Activated CD8-positive, alpha-beta T cell treated with anti-CD3 and anti-CD28 coated beads for 36 hours (primary cell): Measurements from ENCODE around the gene ALKBH4. TPM values are rescaled to one million over a fixed set of nuclear protein-coding genes. Genes with fewer than 3 reads are reported as not detected.

Experiments
- ATAC-seq: fragments of 200-7000 bp; cut with Tn5 transposase; one replicate; pipeline ENCODE4 v1.10.0; 2021; ENCODE audit warnings: mild to moderate bottlenecking, moderate library complexity
- CTCF ChIA-PET: fragments of 350-600 bp; sonication (Branson Sonifier 250); formaldehyde crosslinking; loops from one replicate; lab custom pipeline; 2021; ENCODE audit warnings: antibody characterized with exemption; lab: Charles Lee
- POLR2A ChIA-PET: fragments of 350-600 bp; sonication (Branson Sonifier 250); formaldehyde crosslinking; loops from one replicate; lab custom pipeline; 2021; ENCODE audit warnings: antibody characterized with exemption; lab: Charles Lee
- DNase-seq: peaks from one replicate; pipeline ENCODE4 v3.0.0-alpha.2; 2020
- H3K27ac Mint-ChIP-seq: one replicate; pipeline ENCODE4 v1.8.0; 2021; ENCODE audit warnings: mild to moderate bottlenecking, mixed read lengths
- H3K27me3 Mint-ChIP-seq: one replicate; pipeline ENCODE4 v1.8.0; 2021; ENCODE audit warnings: mixed read lengths
- H3K36me3 Mint-ChIP-seq: one replicate; pipeline ENCODE4 v1.8.0; 2021; ENCODE audit warnings: low read depth, mixed read lengths
- H3K4me1 Mint-ChIP-seq: one replicate; pipeline ENCODE4 v1.8.0; 2021; ENCODE audit warnings: low read depth, mixed read lengths
- H3K4me3 Mint-ChIP-seq: one replicate; pipeline ENCODE4 v1.8.0; 2021; ENCODE audit warnings: mild to moderate bottlenecking, moderate library complexity, mixed read lengths
- H3K9me3 Mint-ChIP-seq: one replicate; pipeline ENCODE4 v1.8.0; 2021; ENCODE audit warnings: mixed read lengths
- CTCF ChIP-seq: fragments of 200-600 bp; IDR thresholded peaks from one replicate; pipeline ENCODE4 v1.8.0; 2022; ENCODE audit warnings: antibody characterized with exemption, mild to moderate bottlenecking
- intact Hi-C: fragments of 100-400 bp; cut with micrococcal nuclease; formaldehyde crosslinking; loops from one replicate; pipeline ENCODE4 v1.10.0; 2022
- total RNA-seq, 2 experiments: library from RNA; stranded (reverse); gene quantifications; one replicate each; pipeline ENCODE4 v1.2.3, GENCODE V29; 2021

ALKBH4 gene
- total RNA-seq, 2 experiments from 2014 or later = 6.0 to 6.9 TPM

- TF ChIP-seq CTCF = no peak
- ChIA-PET POLR2A (interaction anchor here (1.0 to 1.6 kb wide), 4 partner anchors 11 to 19 kb away, joined by 3 to 4 read pairs (median 3); partner anchors contain the start of genes ALKBH4 and ORAI2), CTCF (interaction anchor here (1.5 kb wide), 1 partner anchor 13 kb away, joined by 3 read pairs; no protein-coding TSS in a partner anchor)
- no peak for DNase-seq
- H3K27ac Mint-ChIP-seq = no peak overlapping the region
- peaks cover 11% of the 10 kb centered on the region for H3K36me3 Mint-ChIP-seq
- ATAC-seq = no peak
- no peak overlapping the region for H3K4me3 Mint-ChIP-seq
- intact Hi-C loops = no loop called here
- no peaks in the 10 kb centered on the region for H3K9me3 Mint-ChIP-seq
- no peaks in the 10 kb centered on the region for H3K4me1 Mint-ChIP-seq
- H3K27me3 Mint-ChIP-seq = no peaks in the 10 kb centered on the region
Observed at GRCh38 chr7:102444961-102445673, 19.5 kb downstream of the ALKBH4 start.

GRCh38 chr7:102439963-102440795 is 24.5 kb downstream of the ALKBH4 start:
- H3K4me3 Mint-ChIP-seq = no peak overlapping the region
- H3K27me3 Mint-ChIP-seq = no peaks in the 10 kb centered on the region
- ATAC-seq = no peak
- ChIA-PET POLR2A (interaction anchor here (0.7 kb wide), 1 partner anchor 881 kb away, joined by 3 read pairs; no protein-coding TSS in a partner anchor), CTCF (interaction anchor here (1.5 kb wide), 1 partner anchor 9 kb away, joined by 4 read pairs; no protein-coding TSS in a partner anchor)
- peaks cover 14% of the 10 kb centered on the region for H3K36me3 Mint-ChIP-seq
- no peaks in the 10 kb centered on the region for H3K9me3 Mint-ChIP-seq
- H3K4me1 Mint-ChIP-seq = peaks cover 2% of the 10 kb centered on the region
- intact Hi-C loops = no loop called here
- H3K27ac Mint-ChIP-seq = no peak overlapping the region
- no peak for TF ChIP-seq CTCF
- no peak for DNase-seq

- no peak for ATAC-seq
- Mint-ChIP-seq H3K4me3 (no peak overlapping the region), H3K27me3 (no peaks in the 10 kb centered on the region), H3K4me1 (peaks cover 24% of the 10 kb centered on the region), H3K27ac (no peak overlapping the region), H3K9me3 (no peaks in the 10 kb centered on the region), H3K36me3 (peaks cover 9% of the 10 kb centered on the region)
- no peak for TF ChIP-seq CTCF
- intact Hi-C loops = no loop called here
- CTCF ChIA-PET = interaction anchor here (1.1 to 1.9 kb wide), 2 partner anchors 14 to 28 kb away, joined by 3 to 7 read pairs; partner anchors contain the start of genes ALKBH4 and LRWD1
- POLR2A ChIA-PET = interaction anchor here (1.1 kb wide), 1 partner anchor 20 kb away, joined by 3 read pairs; no protein-coding TSS in a partner anchor
- DNase-seq = no peak
Observed at GRCh38 chr7:102436118-102436517, 28.5 kb downstream of the ALKBH4 start.

GRCh38 chr7:102434039-102434486 is 30.6 kb downstream of the ALKBH4 start:
- peak overlapping the region; percentile 79 for H3K27ac Mint-ChIP-seq
- ChIA-PET POLR2A (interaction anchor here (0.6 to 12.1 kb wide), 5 partner anchors 8 to 39 kb away, joined by 4 to 147 read pairs (median 4); no protein-coding TSS in a partner anchor), CTCF (interaction anchor here (1.3 to 2.1 kb wide), 4 partner anchors 20 to 33 kb away, joined by 3 to 10 read pairs (median 7); no protein-coding TSS in a partner anchor)
- no peaks in the 10 kb centered on the region for H3K27me3 Mint-ChIP-seq
- DNase-seq (peak; percentile 37), ATAC-seq (peak; percentile 18)
- peak overlapping the region; percentile 79 for H3K4me3 Mint-ChIP-seq
- H3K9me3 Mint-ChIP-seq = no peaks in the 10 kb centered on the region
- peaks cover 11% of the 10 kb centered on the region for H3K36me3 Mint-ChIP-seq
- peaks cover 39% of the 10 kb centered on the region for H3K4me1 Mint-ChIP-seq
- TF ChIP-seq CTCF = no peak
- intact Hi-C loops = no loop called here
